HG02981 (cell line): ENCODE results near the gene YRDC.
"Not testable (repeated sequence)": the region's sequence is repeated elsewhere in the genome, so short reads cannot be mapped to it uniquely, and the experiment has no call there.

Experiments used
- ATAC-seq: cut with Tn5 transposase; IDR thresholded peaks from one replicate; pipeline ENCODE4 v1.9.1; 2021; ENCODE audit warnings: mild to moderate bottlenecking, moderate library complexity; ENCODE audit not compliant: unreplicated experiment

YRDC gene

DNA sequence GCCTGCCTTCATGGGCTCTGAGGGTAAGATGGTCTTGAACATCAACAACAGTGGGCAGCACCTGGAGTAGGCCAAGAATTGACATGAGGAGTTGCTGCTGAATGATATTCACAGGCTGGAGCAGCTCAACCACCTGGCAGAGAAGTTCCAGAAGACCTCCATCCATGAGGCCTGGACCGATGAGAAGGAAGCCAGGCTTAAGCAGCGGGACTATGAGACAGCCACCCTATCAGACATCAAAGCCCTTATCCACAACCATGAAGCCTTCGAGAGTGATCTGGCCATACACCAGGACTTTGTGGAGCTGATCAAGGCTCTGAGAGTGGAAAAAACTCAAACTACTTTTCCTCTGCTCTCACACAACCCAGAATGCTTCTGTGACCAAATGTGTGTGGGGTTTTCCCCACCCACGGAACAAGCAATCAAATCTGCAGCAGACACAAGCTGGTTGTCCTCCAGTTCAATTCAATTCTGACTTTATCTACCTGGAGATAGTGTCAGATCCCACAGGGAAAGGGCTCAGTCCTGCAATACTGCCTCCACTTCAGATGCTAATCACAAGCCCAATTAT is 31.0 kb downstream of the YRDC start:
- no peak for ATAC-seq

DNA sequence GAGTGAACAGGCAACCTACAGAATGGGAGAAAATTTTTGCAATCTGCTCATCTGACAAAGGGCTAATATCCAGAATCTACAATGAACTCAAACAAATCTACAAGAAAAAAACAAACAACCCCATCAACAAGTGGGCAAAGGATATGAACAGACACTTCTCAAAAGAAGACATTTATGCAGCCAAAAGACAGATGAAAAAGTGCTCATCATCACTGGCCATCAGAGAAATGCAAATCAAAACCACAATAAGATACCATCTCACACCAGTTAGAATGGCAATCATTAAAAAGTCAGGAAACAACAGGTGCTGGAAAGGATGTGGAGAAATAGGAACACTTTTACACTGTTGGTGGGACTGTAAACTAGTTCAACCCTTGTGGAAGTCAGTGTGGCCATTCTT is 36.6 kb downstream of the YRDC start:
- ATAC-seq: not testable (repeated sequence)

DNA sequence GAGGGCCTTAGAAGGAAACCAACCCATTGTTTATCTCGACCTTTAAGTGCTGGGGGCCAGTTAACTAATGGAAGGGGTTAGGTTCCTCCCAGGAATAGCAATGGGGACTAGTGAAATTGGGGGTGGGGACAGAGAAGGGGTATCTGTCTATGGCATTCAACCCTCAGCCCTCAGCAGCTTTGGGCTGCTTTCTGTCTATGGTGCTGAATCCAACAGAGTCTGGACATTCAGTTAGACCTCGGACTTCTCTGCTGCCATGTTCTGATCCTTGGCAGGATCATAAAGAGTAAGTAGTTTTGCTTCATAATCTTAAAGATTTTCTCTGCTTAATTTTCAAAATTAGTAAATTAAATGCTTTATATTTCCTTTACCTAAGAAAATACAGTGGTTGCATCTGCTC is 40.5 kb downstream of the YRDC start:
- no peak for ATAC-seq

DNA sequence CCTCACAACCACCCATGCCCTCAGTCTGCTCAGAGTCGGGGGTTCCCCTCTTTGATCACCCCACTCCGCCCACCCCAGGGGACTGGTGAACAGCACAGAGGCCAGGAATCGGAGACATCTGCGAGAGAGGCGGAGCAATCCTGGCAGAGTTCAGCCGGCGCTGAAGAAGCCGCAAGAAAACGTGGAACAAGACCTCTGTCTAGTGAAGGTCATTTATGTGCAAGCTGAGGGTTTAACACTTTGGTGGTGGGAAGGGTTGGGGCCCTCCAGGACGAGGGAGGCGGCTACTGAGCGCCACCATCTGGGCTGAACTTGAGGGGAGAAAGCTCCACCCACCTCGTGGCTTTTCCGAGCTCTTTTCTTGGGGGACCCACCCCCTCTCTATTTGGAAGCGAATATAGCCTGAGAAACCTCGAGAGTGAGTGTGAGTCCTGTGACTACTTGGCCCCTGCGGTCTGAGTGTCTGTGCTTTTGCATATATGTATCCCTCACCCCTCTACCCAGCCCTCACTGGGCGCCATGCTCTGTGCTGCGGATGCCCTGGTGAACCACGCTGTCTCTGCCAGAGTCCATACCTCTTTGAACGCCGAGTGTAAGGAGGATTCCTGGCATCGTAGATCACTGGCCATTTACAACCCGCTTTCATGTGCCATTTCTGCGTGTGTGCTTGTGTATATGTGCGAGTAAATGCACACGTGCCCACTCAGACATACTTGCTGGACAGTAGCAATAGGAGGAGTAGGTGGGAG is 41.9 kb downstream of the YRDC start:
- no peak for ATAC-seq

DNA sequence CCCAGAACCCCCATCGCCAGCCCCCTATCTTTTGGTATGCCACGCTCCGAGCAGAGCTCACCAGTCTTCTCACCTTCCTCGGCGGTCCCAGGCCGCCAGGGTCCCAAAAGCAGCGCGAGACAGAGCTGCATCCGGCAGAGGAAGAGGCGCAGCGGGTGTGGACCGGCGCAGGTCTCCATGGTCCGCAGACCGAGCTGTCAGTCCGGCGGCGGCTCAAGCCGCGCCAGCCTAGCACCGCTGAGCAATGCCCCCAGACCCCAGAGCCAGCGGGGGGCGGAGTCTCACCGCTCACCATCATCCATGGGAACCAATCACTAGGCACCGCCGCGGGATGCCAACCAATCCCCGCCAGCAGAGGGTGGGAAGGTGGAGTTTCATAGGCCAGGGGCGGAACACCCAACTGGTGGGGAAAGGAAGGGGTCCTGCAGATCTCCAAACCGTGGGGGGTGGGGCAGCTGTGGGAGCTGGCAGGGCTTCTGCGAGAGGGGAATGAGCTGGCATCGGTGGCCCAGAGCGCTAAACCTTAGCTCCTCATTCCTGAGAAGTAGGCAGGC is 43.0 kb downstream of the YRDC start, which contains the start of gene EPHA10:
Gene EPHA10 (minus strand): TSS at position 233 of the 554 bp plus-strand sequence. CDS start 54 bp downstream, at position 179.
- ATAC-seq: no peak

DNA sequence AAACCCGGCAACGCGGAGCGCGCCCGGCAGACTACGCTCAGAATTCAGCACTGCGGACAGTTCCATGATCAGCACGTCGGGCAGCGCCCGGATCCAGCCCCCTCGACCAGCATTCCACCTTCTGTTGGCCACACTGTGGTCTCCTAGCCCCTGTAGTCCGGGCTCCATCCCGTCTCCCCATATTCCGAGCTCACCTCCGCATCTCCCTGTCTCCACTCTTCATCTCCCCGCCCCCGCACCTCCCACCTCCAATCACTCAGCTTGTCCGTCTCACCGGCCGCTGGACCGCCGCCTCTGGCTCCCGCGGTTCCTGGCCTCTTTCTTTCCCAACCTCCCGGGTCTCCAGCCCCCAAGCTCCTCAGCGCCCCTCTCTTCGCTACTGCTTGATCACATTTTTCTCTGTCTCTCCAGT is 43.6 kb downstream of the YRDC start:
- no peak for ATAC-seq

DNA sequence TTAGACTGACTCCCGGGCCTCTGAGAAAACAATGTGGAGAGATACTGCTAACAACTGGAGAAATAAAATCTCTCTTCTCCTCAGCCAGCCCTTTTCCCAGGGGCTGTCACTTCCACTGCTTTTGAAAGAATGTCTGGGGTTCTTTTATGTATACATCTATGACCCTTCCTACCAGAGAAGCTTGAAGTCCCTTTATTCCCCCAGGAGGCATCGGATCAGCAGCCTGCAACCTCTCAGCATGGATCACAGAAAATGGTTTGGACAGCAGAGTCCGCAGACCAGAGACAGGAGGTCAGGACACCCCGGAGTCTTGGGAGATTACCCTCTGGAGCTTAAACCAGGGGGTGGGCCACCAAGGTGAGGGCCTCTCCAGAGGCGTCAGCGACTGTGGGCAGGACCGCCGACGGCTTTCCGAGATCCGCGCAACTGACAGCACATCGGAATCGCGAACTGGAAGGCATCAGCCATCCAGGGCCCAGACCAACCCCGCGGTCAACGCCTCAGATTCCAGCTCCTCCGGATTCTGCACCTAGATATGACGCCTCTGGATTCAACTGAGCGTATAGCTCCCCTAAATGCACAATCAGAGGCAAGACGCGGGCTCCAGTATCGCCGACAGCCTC is 44.1 kb downstream of the YRDC start:
- ATAC-seq: no peak

DNA sequence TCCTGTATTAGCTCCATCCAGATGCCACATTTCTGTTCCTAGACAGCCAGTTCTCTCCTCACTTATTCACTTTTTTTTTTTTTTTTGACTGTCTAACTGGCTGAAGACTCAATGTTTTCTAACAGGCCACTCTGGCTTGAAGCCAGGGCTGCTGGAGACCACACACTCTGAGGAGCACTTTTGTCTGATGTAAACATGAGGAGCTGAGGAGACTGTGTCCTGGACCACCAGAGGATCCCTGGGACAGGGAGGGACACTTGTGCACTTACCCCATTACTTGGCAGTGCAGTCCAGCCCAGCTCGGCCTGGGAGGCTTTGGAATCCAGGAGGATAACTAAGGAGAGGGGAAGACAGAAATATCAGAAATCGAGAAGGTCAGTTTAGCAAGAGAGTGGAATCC is 45.5 kb downstream of the YRDC start:
- no peak for ATAC-seq

DNA sequence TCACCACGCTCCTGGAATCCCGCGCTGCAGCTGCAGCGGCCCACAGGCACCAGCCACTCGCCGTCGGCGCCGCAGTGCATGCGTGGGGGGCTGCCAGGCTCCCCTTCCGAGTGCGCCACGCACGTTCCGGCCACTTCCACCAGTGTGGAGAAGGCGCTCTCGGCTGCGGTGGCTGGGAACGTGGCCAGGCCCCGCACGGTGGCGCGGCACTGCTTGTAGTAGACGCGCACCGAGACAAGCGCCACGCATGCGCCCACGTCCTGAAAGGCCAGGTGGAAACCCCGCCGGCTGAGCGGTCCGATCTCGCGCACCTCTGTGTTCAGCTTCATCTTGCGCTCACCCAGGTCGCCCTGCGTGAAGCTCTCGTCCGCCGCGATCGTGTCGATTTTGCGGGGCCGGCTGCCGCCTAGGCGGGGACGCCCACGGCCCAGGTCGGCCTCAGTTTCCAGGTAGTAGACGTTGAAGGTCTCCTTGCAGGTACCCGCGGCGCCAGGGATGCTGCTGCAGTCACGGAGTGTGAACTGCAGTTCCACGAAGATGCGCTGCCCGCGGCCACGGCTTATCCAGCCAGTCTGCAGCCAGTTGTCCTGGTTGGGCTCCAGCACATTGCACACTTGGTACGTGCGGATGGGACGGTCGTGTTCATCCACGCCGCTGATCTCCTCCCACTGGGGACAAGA is 46.5 kb downstream of the YRDC start:
- ATAC-seq: no peak

DNA sequence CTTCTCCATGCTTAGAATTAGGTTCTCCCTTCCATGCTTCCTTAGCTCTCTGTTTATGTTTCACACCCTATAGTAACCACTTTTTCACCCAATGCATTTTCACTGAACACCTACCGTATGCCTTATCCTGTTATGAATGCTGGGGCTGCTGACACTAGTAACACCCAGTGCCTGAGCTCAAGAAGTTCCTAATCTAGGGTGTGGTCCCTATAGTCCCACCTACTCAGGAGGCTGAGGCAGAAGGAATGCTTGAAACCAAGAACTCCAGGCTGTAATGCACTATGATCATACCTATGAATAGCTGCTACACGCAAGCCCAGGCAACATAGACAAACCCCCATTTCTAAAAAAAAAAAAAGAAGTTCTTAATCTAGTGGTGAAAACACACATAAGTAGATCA is 48.6 kb downstream of the YRDC start:
- no peak for ATAC-seq

DNA sequence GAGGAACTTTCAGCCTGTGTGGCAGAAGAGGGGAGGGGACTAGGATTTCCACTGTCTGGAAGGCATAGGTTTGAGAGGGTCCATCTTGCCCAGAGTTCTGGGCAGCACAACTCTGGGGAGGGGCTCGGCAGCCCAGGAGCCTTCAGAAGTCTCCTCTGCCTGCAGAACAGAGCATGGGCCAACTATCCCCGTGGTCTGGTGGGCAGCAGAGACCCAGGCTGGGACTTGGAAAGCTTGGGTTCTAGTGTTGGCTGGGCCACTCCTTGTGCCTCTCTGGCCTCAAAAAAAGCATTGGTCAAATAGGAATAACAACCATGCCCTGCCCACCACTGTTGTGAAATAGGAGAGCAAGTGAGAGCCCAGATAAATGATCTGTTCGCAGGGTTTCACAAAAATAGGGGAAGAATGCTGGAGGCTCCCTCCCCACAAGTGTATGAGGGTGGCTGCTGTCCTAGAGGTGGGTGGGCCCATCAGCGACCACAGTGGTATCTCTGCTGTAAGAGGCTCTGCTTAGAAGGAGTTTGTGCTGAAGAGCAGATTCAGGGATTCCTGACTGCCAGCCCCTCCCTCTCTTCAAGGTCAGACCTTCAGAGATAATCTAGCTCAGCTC is 52.0 kb downstream of the YRDC start:
- no peak for ATAC-seq

DNA sequence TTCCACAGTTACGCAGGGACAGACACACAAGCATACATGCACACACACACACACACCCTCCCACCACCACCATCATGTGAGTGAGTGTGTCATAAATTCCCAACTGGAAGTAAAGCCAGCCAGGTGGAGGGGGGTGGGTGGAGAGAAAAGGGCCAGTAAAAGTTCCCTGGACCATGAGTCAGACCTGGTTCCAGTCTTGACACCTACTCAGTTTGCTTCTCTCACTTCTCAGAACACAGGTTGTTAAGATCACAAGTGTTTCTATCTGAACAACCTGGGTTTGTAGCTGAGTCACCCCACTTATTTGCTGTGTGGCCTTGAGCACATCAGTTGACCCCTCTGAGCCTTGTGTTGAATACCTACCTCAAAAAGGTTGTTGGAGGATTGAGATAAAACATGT is 52.7 kb downstream of the YRDC start:
- no peak for ATAC-seq

DNA sequence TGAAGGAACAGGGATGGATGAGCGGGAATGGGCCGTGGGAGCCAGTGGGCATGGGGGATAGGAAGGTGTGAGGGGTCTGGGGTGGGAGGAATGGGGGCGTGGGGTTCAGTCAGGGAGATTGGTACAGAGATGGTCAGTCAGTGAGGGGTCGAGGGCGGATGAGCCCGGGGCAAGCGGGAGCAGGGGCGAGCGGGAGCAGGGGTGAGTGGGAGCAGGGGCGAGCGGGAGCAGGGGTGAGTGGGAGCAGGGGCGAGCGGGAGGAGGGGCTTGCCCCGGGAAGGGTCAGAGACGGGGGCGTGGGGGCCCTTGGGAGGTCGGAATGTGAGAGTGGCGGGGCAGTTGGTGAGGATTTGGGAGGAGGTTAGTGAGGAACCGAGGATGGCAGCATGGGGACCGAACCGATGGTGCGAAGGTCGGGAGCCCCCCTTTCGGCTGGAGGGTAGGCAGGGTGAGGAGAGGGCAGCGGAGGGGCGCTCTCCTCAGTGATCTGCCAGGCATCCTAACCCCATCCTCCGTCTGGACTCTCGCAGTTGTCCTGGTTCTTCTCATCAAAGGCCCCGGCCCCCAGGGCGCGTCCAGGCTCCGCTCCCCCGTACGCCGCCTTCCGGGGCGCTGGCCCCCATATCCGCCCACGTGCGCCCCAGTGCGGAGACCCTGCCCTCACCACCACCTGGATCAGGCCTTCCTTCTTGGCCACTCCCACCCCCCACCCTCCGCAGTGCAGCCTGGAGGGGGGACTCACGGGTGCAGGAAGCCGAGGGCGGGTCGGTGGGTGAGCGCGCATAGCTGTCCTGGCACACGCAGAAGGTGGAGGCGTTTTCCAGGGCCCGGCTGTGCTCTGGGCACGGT is 54.3 kb downstream of the YRDC start:
- ATAC-seq: no peak
